Lung (tissue), 12 donors: Measurements from ENCODE around the gene CHFR. TPM values are rescaled to one million over a fixed set of nuclear protein-coding genes. Genes with fewer than 3 reads are reported as not detected.

Experiments
- ATAC-seq: fragments of 200-7000 bp; cut with Tn5 transposase; one replicate; pipeline ENCODE4 v1.9.1; 2020; ENCODE audit warnings: moderate number of reproducible peaks; ENCODE audit not compliant: insufficient read depth, low FRiP score
- DNase-seq, 3 donors: peaks; one replicate each; pipeline ENCODE4 v3.0.0-alpha.2; 2013 to 2017
- H3K27ac ChIP-seq, 2 donors: one replicate each; pipeline ENCODE4 v1.5.1; 2013; ENCODE audit warnings: mild to moderate bottlenecking in 2 of 2, moderate library complexity in 2 of 2, control low read depth in 1 of 2, inconsistent platforms in 1 of 2, low read depth in 1 of 2, low read length in 1 of 2
- H3K27me3 ChIP-seq, 3 donors: one replicate each; pipeline ENCODE4 v1.5.1; 2013; ENCODE audit warnings: low read length in 2 of 3; ENCODE audit not compliant: control insufficient read depth in 3 of 3, insufficient read depth in 3 of 3
- H3K36me3 ChIP-seq, 4 donors: one replicate each; pipeline ENCODE4 v1.5.1; 2013; ENCODE audit warnings: low read length in 4 of 4, mild to moderate bottlenecking in 1 of 4, moderate library complexity in 1 of 4; ENCODE audit not compliant: control insufficient read depth in 4 of 4, insufficient read depth in 4 of 4
- H3K4me1 ChIP-seq, 5 donors: one replicate each; pipeline ENCODE4 v1.5.1; 2013; ENCODE audit warnings: low read length in 5 of 5, mild to moderate bottlenecking in 2 of 5, moderate library complexity in 1 of 5; ENCODE audit not compliant: control insufficient read depth in 5 of 5, insufficient read depth in 5 of 5
- H3K4me3 ChIP-seq: one replicate; pipeline ENCODE4 v1.5.1; 2013; ENCODE audit warnings: mild to moderate bottlenecking, control low read depth, moderate library complexity
- H3K9ac ChIP-seq, 2 donors: one replicate each; pipeline ENCODE4 v1.5.1; 2013; ENCODE audit warnings: low read length in 2 of 2, control low read depth in 1 of 2; ENCODE audit not compliant: insufficient read depth in 1 of 2
- H3K9me3 ChIP-seq, 4 donors: one replicate each; pipeline ENCODE4 v1.5.1; 2013; ENCODE audit warnings: low read length in 3 of 4, mild to moderate bottlenecking in 1 of 4, moderate library complexity in 1 of 4; ENCODE audit not compliant: control insufficient read depth in 4 of 4, insufficient read depth in 3 of 4
- CTCF ChIP-seq: IDR thresholded peaks from 2 replicates; pipeline ENCODE4 v1.5.1; 2012; ENCODE audit warnings: mild to moderate bottlenecking; ENCODE audit errors: control extremely low read depth, extremely low read depth
- WGBS, 2 donors: extraction: QIAGEN DNeasy Blood & Tissue Kit; methylation state at CpG; one replicate each; pipeline ENCODE4 v1.1.7; 2013; 5-methylcytosine and 5-hydroxymethylcytosine counted together
- polyA plus RNA-seq, 2 donors: library from polyadenylated mRNA; stranded (reverse); fragments of 200-250 nt; gene quantifications; one replicate each; pipeline ENCODE4 v1.2.1, GENCODE V29; 2013
- total RNA-seq, 2 donors: library from RNA; depleted of rRNA in 1 of 2; stranded (reverse); fragments of >200 nt in 1 of 2; gene quantifications; one replicate each; pipeline ENCODE4 v1.2.1, GENCODE V29; 2014 to 2021
- donor health status: control.
- donor health status: control.
- donor health status: Bipolar disorder and iron deficiency.
- donor health status: healthy.
- donor health status: DM: yes; HTN: yes; CAD: no.

The CHFR gene
- total and polyA plus RNA-seq, 4 donors, result 35.1 to 59.9 (median 40.3) TPM

GRCh38 chr12:132926415-132926833 is 39.0 kb upstream of the CHFR start:
- peaks cover 5 to 65% (median 43%) of the 10 kb centered on the region in 4 donors for H3K36me3 ChIP-seq
- no peak overlapping the region for H3K4me3 ChIP-seq
- 98% methylated on average over 6 of the region's 6 CpGs for WGBS, 2 donors
- DNase-seq (no peak), ATAC-seq (no peak)
- no peak for TF ChIP-seq CTCF
- peaks cover 41 to 79% (median 56%) of the 10 kb centered on the region in 4 donors for H3K9me3 ChIP-seq
- no peak overlapping the region for H3K9ac ChIP-seq
- no peaks in the 10 kb centered on the region for H3K4me1 ChIP-seq
- H3K27ac ChIP-seq, result no peak overlapping the region
- H3K27me3 ChIP-seq, result no peaks in the 10 kb centered on the region

- H3K9ac ChIP-seq, result no peak overlapping the region
- H3K36me3 ChIP-seq, result peaks cover 5 to 63% (median 39%) of the 10 kb centered on the region in 4 donors
These were observed 38.4 kb upstream of the CHFR start for GRCh38 chr12:132925597-132926414.

GRCh38 chr12:132924356-132924755 is 37.0 kb upstream of the CHFR start:
- Histone ChIP-seq H3K36me3 (peaks cover 0 to 48% (median 29%) of the 10 kb centered on the region in 4 donors), H3K27ac (no peak overlapping the region), H3K27me3 (no peaks in the 10 kb centered on the region), H3K9ac (no peak overlapping the region), H3K4me3 (no peak overlapping the region), H3K9me3 (peaks cover 40 to 71% (median 57%) of the 10 kb centered on the region in 4 donors), H3K4me1 (no peaks in the 10 kb centered on the region)
- ATAC-seq (no peak), DNase-seq (no peak)
- 96 to 100% methylated on average over 3 of the region's 3 CpGs for WGBS, 2 donors
- TF ChIP-seq CTCF, result no peak

More at GRCh38 chr12:132925597-132926414, 38.4 kb upstream of the CHFR start:
- WGBS, 2 donors, result 96 to 98% methylated on average over 8 of the region's 8 CpGs
- Histone ChIP-seq H3K4me3 (no peak overlapping the region), H3K9me3 (peaks cover 37 to 78% (median 58%) of the 10 kb centered on the region in 4 donors), H3K27me3 (no peaks in the 10 kb centered on the region), H3K27ac (no peak overlapping the region), H3K4me1 (no peaks in the 10 kb centered on the region)
- ATAC-seq (no peak), DNase-seq (no peak)
- TF ChIP-seq CTCF, result no peak
